ENCODE measurements around the gene CAMKK2.

The CAMKK2 gene

DNA sequence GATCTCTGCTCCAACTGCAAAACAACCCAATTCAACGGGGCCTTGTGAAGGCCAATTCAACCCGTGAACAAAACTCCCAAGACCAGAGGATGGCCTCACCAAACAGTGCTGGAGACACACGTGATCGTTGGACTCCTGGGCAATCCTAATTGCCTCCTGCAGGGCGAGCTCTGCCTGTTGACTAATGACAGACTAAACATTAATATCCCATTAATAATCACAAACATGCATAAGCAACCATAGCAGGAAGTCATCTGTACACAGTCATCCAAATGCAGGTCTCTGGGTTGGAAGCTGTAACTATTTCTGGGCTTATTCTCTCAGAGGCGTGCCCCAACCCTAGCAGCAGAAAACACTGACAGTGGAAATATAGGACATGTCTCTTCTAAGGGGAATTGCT lies 34.7 kb upstream of the CAMKK2 start:
- H3K9ac ChIP-seq (ENCODE audit: low read depth, low read length, poor library complexity, severe bottlenecking), result no peak overlapping the region
- no peaks in the 10 kb centered on the region for H3F3A ChIP-seq (ENCODE audit: low read depth)
- no peaks in the 10 kb centered on the region for H3K9me3 ChIP-seq (ENCODE audit: insufficient read depth, low read depth, low read length)
- peaks cover 90% of the 10 kb centered on the region for H3K36me3 ChIP-seq (ENCODE audit: insufficient read depth, low read length)
- peaks cover 8% of the 10 kb centered on the region for H4K20me1 ChIP-seq (ENCODE audit: insufficient read depth, low read length, poor library complexity, severe bottlenecking)
- H3K4me2 ChIP-seq (ENCODE audit: low read depth, low read length, poor library complexity, severe bottlenecking), result no peak overlapping the region
- no peaks in the 10 kb centered on the region for H3K79me2 ChIP-seq (ENCODE audit: insufficient read depth, low read length)
- no peak for TF ChIP-seq EZH2phosphoT487 (IDR thresholded peaks at IDR 0.05; ENCODE audit: borderline replicate concordance)
- TF ChIP-seq, protein P1, sequence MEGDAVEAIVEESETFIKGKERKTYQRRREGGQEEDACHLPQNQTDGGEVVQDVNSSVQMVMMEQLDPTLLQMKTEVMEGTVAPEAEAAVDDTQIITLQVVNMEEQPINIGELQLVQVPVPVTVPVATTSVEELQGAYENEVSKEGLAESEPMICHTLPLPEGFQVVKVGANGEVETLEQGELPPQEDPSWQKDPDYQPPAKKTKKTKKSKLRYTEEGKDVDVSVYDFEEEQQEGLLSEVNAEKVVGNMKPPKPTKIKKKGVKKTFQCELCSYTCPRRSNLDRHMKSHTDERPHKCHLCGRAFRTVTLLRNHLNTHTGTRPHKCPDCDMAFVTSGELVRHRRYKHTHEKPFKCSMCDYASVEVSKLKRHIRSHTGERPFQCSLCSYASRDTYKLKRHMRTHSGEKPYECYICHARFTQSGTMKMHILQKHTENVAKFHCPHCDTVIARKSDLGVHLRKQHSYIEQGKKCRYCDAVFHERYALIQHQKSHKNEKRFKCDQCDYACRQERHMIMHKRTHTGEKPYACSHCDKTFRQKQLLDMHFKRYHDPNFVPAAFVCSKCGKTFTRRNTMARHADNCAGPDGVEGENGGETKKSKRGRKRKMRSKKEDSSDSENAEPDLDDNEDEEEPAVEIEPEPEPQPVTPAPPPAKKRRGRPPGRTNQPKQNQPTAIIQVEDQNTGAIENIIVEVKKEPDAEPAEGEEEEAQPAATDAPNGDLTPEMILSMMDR (conservative IDR thresholded peaks at IDR 0.05; ENCODE audit: low read length), result no peak
- H2AFZ ChIP-seq (ENCODE audit: low read length), result no peak overlapping the region
- no peak overlapping the region for H3K4me3 ChIP-seq (ENCODE audit: low read length, poor library complexity, severe bottlenecking)
- no peaks in the 10 kb centered on the region for H3K27me3 ChIP-seq (ENCODE audit: insufficient read depth, low read length, poor library complexity, severe bottlenecking)
- H3K4me1 ChIP-seq (ENCODE audit: insufficient read depth, low read length, poor library complexity, severe bottlenecking), result no peaks in the 10 kb centered on the region
- no peaks in the 10 kb centered on the region for H3K9me2 ChIP-seq (replicated peaks; ENCODE audit: low read depth, low read length)

DNA sequence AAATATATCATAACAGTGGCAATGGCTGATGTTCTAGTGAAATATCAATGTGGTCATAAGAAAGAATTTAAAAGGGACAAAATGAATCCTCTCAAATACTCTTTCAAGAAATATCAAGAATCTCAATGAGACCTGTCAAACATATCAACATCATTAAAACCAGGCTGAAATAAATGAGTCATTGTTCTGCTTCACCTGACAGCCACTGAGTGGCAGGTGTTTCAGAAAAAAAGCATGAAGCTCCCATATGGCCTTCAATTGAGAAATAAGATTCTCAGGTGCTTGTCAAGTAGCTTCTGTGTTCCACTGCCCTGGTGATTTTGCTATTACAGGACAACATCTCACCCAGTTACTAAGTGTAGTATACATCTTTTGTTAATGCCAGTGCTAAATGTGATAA lies 34.2 kb upstream of the CAMKK2 start:
- Histone ChIP-seq H3K36me3 (ENCODE audit: insufficient read depth, low read length) (peaks cover 93% of the 10 kb centered on the region), H3K4me1 (ENCODE audit: insufficient read depth, low read length, poor library complexity, severe bottlenecking) (no peaks in the 10 kb centered on the region), H3K9me2 (replicated peaks; ENCODE audit: low read depth, low read length) (no peaks in the 10 kb centered on the region), H3F3A (ENCODE audit: low read depth) (no peaks in the 10 kb centered on the region), H3K4me2 (ENCODE audit: low read depth, low read length, poor library complexity, severe bottlenecking) (no peak overlapping the region), H3K79me2 (ENCODE audit: insufficient read depth, low read length) (no peaks in the 10 kb centered on the region), H3K9me3 (ENCODE audit: insufficient read depth, low read depth, low read length) (no peaks in the 10 kb centered on the region), H3K9ac (ENCODE audit: low read depth, low read length, poor library complexity, severe bottlenecking) (no peak overlapping the region), H4K20me1 (ENCODE audit: insufficient read depth, low read length, poor library complexity, severe bottlenecking) (peaks cover 8% of the 10 kb centered on the region), H2AFZ (ENCODE audit: low read length) (no peak overlapping the region), H3K4me3 (ENCODE audit: low read length, poor library complexity, severe bottlenecking) (no peak overlapping the region), H3K27me3 (ENCODE audit: insufficient read depth, low read length, poor library complexity, severe bottlenecking) (no peaks in the 10 kb centered on the region)
- TF ChIP-seq EZH2phosphoT487 (IDR thresholded peaks at IDR 0.05; ENCODE audit: borderline replicate concordance), result no peak
- TF ChIP-seq, protein P1 (conservative IDR thresholded peaks at IDR 0.05; ENCODE audit: low read length), result no peak

DNA sequence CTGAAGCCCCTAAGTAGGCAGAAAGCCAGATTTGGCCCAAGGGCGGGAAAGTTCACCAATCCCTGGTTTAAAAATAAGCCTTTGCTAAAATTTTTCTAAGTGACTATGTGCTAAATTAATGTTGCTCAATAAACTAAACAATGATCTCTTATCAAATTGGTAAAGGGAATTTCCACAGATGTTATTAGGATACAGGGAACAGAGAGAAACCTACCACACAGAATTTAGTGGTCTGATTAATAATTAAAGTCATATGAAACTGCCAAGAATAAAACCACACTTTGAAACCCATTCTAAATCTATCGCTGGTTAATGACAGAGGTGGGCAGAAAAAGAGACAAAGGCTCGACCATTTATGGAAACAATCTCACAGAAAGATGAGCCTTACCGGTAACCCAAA lies 33.7 kb upstream of the CAMKK2 start:
- Histone ChIP-seq H3K4me2 (ENCODE audit: low read depth, low read length, poor library complexity, severe bottlenecking) (no peak overlapping the region), H3K36me3 (ENCODE audit: insufficient read depth, low read length) (peaks cover 90% of the 10 kb centered on the region), H3F3A (ENCODE audit: low read depth) (no peaks in the 10 kb centered on the region), H2AFZ (ENCODE audit: low read length) (no peak overlapping the region), H3K79me2 (ENCODE audit: insufficient read depth, low read length) (no peaks in the 10 kb centered on the region), H3K27me3 (ENCODE audit: insufficient read depth, low read length, poor library complexity, severe bottlenecking) (no peaks in the 10 kb centered on the region), H3K4me1 (ENCODE audit: insufficient read depth, low read length, poor library complexity, severe bottlenecking) (no peaks in the 10 kb centered on the region), H3K4me3 (ENCODE audit: low read length, poor library complexity, severe bottlenecking) (no peak overlapping the region), H3K9me2 (replicated peaks; ENCODE audit: low read depth, low read length) (no peaks in the 10 kb centered on the region), H3K9ac (ENCODE audit: low read depth, low read length, poor library complexity, severe bottlenecking) (no peak overlapping the region), H4K20me1 (ENCODE audit: insufficient read depth, low read length, poor library complexity, severe bottlenecking) (peaks cover 8% of the 10 kb centered on the region), H3K9me3 (ENCODE audit: insufficient read depth, low read depth, low read length) (no peaks in the 10 kb centered on the region)
- TF ChIP-seq, protein P1 (conservative IDR thresholded peaks at IDR 0.05; ENCODE audit: low read length), result no peak
- no peak for TF ChIP-seq EZH2phosphoT487 (IDR thresholded peaks at IDR 0.05; ENCODE audit: borderline replicate concordance)
